K562 (cell line): ENCODE results near the gene GLB1L2.

Experiments used
- BRD4 ChIP-seq: fragments of 200-600 bp; sonication (generic); IDR thresholded peaks from 2 replicates; pipeline ENCODE4 v1.6.1; 2017; ENCODE audit warnings: inconsistent platforms
- CCAR2 ChIP-seq: fragments of 200-400 bp; formaldehyde crosslinking; IDR thresholded peaks from 2 replicates; pipeline ENCODE4 v1.6.1; 2017; ENCODE audit warnings: mild to moderate bottlenecking, low read depth, low read length
- CEBPB ChIP-seq: fragments of 450-650 bp; IDR thresholded peaks from 2 replicates; pipeline ENCODE4 v1.6.1; 2016; ENCODE audit warnings: missing genetic modification characterization, missing compliant biosample characterization
- HNRNPK ChIP-seq: fragments of 200-400 bp; formaldehyde crosslinking; IDR thresholded peaks from one replicate; pipeline ENCODE4 v1.6.1; 2018; ENCODE audit warnings: mild to moderate bottlenecking, low read depth, low read length; ENCODE audit not compliant: poor library complexity, severe bottlenecking
- TRIM24 ChIP-seq, 2 experiments: fragments of 450-650 bp; IDR thresholded peaks; 2 replicates each; pipeline ENCODE4 v1.6.1; 2016
- ZBTB1 ChIP-seq: sonication (generic); formaldehyde crosslinking; IDR thresholded peaks from 2 replicates; pipeline ENCODE4 v1.8.1; 2023; ENCODE audit warnings: missing genetic modification reagents, low read depth, mild to moderate bottlenecking, borderline replicate concordance
- ZFP36 ChIP-seq: fragments of 150-350 bp; IDR thresholded peaks from 2 replicates; pipeline ENCODE4 v1.6.1; 2018; ENCODE audit warnings: low read length, low read depth; ENCODE audit not compliant: partially characterized antibody
- ZNF77 ChIP-seq: fragments of 250-450 bp; sonication (Bioruptor Pico); IDR thresholded peaks from 2 replicates; pipeline ENCODE4 v1.5.0; 2020

- no peak for TF ChIP-seq CCAR2
- TF ChIP-seq ZNF77: no peak
- no peak for TF ChIP-seq ZBTB1 (CRISPR knock-in tag)
- no peak for TF ChIP-seq HNRNPK
- TF ChIP-seq ZFP36: no peak
- no peak for TF ChIP-seq TRIM24 (IDR thresholded peaks at IDR 0.05)
- no peak for TF ChIP-seq CEBPB (tag)
- TF ChIP-seq BRD4: no peak
Observed at GRCh38 chr11:134342572-134343340, 11.0 kb downstream of the GLB1L2 start.
